ENCODE results near the gene ARHGAP15.

DNA sequence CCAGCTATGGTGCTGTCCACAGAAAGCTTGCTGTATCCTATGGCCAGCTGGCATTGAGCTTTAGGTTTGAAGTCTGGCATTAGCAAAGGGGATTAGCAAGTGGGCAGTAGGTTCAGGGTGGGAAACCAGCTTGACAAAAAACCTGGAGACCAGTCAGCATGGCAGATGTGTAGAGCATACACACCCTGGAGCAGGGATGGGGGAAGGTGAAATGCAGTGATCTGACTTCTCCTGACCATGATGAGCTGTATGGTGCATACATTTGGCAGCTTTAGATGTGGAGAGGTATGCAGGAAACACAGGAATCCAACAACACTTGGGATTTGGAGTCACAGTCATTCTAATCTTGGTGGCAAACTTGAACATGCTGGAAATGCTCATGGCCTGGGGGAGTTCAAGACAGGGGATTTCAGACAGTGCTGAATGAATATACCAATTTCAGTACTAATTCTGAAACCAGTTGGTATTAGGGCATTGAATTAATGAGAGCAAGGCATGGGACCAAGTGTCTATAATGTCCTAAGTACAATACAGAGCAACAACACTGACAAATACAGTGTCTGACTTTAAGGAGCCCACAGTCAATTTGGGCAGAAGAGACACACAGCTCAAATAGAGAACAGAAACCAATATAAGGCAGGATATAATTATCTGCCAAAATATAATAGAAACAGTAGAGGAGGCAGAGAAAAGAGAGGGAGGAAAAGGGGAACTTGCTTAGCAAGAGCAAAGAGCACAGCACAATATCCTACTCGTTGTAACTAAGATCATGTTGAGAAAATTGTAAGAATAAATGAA, 11.8 kb downstream of the ARHGAP15 start:
- TF ChIP-seq, protein P1, sequence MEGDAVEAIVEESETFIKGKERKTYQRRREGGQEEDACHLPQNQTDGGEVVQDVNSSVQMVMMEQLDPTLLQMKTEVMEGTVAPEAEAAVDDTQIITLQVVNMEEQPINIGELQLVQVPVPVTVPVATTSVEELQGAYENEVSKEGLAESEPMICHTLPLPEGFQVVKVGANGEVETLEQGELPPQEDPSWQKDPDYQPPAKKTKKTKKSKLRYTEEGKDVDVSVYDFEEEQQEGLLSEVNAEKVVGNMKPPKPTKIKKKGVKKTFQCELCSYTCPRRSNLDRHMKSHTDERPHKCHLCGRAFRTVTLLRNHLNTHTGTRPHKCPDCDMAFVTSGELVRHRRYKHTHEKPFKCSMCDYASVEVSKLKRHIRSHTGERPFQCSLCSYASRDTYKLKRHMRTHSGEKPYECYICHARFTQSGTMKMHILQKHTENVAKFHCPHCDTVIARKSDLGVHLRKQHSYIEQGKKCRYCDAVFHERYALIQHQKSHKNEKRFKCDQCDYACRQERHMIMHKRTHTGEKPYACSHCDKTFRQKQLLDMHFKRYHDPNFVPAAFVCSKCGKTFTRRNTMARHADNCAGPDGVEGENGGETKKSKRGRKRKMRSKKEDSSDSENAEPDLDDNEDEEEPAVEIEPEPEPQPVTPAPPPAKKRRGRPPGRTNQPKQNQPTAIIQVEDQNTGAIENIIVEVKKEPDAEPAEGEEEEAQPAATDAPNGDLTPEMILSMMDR (IDR thresholded peaks at IDR 0.05) = no peak
- TF ChIP-seq POLR2A (IDR thresholded peaks at IDR 0.05) = no peak

Data from adrenal gland (tissue), 5 donors.